GM12875 (cell line): ENCODE data around the gene PLEKHA5.

Experiments
- H3K4me3 ChIP-seq: one replicate; pipeline ENCODE4 v1.5.1; 2011; ENCODE audit warnings: low read depth, low read length, control low read depth
- TF ChIP-seq, protein P1 (sequence below): IDR thresholded peaks from 2 replicates; pipeline ENCODE4 v1.5.1; 2011; ENCODE audit warnings: low read depth, mild to moderate bottlenecking, control low read depth, inconsistent platforms, low read length, moderate library complexity, borderline replicate concordance; ENCODE audit not compliant: insufficient read depth

Gene PLEKHA5

GRCh38 chr12:19119440-19119839 lies 10.1 kb upstream of the PLEKHA5 start:
- TF ChIP-seq, protein P1, sequence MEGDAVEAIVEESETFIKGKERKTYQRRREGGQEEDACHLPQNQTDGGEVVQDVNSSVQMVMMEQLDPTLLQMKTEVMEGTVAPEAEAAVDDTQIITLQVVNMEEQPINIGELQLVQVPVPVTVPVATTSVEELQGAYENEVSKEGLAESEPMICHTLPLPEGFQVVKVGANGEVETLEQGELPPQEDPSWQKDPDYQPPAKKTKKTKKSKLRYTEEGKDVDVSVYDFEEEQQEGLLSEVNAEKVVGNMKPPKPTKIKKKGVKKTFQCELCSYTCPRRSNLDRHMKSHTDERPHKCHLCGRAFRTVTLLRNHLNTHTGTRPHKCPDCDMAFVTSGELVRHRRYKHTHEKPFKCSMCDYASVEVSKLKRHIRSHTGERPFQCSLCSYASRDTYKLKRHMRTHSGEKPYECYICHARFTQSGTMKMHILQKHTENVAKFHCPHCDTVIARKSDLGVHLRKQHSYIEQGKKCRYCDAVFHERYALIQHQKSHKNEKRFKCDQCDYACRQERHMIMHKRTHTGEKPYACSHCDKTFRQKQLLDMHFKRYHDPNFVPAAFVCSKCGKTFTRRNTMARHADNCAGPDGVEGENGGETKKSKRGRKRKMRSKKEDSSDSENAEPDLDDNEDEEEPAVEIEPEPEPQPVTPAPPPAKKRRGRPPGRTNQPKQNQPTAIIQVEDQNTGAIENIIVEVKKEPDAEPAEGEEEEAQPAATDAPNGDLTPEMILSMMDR = no peak
- H3K4me3 ChIP-seq = no peak overlapping the region

DNA sequence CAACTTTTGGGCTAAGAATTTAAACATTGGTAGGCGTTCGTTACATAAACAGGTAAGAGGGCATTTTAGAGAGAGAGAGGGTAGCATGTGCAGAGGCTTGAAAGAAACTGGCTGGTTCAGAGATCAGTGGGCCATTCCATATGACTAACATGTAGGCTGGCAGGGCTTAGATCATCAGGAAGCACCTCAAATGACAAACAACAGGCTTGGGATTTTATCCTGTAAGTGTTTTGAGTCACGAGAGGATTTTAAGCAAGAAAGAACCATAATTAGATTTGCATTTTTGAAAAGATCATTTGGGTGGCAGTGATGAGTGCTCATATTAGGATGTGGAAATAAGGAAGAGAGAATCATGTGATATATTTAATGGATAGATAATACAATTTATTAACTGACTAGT lies 8.7 kb upstream of the PLEKHA5 start:
- H3K4me3 ChIP-seq = no peak overlapping the region
- TF ChIP-seq, protein P1 = no peak

DNA sequence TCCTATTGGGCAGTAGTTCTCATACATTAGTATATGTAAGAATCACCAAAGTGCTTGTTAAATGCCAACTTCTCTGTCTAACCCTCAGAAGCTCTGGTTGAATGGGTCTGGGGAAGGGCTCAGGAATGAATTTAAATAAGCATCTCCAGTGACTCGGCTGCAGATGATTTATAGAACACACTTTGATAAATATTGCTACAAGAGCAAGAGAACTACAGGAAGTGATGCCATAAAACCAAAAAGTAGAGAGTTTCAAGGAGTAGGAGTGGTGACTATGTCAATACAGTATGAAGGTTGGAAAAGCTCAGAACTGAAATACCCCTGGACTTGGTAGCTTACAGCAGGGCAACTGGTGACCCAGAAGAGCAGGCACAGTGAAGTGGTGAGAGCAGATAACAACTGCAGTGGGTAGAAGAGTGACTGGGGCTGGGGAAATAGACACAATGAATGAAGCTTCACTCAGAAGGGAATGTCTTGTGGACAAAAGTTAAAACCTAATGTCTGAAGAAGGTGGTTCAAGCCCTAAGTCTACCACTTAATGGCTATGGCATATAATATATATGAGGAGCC lies 8.0 kb upstream of the PLEKHA5 start:
- TF ChIP-seq, protein P1 = no peak
- H3K4me3 ChIP-seq = no peak overlapping the region

DNA sequence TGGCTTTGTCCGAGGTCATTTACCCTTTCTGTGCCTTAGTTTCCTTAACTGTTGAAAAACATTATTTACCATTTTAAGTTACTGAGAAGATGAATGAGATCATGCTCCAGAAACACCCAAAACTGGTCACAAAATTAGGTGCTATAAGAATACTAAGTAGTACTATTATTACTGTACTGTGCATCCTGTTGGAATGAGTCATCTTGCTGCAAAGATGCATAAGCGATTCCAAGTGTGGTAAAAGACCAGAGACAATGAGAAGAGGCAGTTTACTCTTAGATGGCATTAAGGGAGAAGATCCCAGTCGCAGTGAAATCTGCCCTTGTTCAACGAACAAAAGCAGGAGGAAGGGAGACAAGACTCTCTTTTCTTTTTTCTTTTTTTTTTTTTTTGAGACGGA lies 4.2 kb upstream of the PLEKHA5 start:
- H3K4me3 ChIP-seq = no peak overlapping the region
- TF ChIP-seq, protein P1 = no peak

DNA sequence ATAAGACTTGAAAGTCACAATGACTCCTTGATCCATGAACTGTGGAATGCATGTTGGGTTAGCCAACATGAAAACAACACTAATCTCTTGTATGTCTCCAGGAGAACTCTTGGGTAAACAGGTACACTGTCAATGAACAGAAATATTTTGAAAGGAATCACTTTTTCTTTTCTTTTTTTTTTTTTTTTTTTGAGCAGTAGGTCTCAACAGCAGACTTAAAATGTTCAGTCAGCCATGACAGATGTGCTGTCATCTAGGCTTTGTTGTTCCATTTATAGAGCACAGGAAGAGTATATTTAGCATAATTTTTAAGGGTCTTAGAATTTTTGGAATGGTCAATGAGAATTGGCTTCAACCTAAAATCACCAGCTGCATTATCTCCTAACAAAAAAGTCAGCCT lies 2.3 kb upstream of the PLEKHA5 start:
- H3K4me3 ChIP-seq = no peak overlapping the region
- TF ChIP-seq, protein P1 = no peak

GRCh38 chr12:19128485-19128884 lies 1.0 kb upstream of the PLEKHA5 start:
- TF ChIP-seq, protein P1 = no peak
- H3K4me3 ChIP-seq = no peak overlapping the region

DNA sequence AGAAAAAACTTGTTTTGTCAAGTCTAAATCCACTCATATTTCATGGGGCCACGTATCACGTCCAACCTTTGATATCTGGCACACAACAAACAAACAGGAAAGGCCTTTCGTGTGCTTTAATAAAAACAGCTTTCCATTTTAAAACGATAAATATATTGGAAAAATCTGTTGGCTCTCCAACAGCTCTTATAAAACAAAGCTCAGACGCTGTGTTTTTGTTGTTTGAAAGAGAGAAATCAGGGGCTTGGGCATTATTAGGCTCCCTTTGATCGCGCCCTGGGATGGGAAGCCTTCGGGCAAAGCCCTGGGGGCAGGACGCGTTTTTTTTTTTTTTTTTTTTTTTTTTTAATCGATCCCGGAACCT lies 429 bp upstream of the PLEKHA5 start:
- TF ChIP-seq, protein P1 = no peak
- H3K4me3 ChIP-seq = no peak overlapping the region
